ENCODE results near the gene ETS1.

DNA sequence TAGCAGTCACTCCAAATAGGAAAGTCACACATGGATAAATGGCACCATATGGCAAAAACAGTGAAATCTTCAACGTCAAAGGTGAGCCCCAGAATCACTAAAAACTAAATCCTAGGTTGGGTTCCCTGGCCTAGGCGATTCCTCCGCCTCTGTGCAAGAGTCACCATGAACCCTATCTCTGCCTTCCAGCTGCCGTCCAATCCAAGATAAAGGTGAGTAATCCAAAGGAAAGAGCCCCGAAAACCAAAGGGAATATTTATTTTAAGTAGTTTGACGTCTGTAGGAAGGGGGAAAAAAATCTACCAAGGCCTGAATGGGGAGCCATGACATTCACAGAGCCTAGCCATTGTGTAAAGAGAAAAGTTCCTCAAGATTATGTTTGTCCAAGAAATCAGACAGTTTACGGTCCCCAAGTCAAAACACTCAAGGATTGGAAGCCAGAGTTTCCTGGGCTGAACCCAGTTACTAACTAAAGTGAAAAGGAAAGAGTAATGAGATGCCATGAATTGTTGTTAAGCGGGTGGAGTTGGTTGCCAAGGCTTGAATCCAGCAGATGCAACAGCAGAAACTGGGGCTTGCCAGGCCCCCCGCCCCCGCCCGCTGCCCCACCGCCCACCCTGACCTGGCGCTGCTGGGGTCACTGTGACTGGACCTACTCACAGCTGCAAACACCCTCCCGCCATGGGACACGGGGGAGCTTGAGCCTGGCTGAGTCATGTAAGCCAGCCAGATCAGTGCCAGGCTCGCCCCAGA is 39.7 kb upstream of the ETS1 start:
- TF ChIP-seq, protein P1, sequence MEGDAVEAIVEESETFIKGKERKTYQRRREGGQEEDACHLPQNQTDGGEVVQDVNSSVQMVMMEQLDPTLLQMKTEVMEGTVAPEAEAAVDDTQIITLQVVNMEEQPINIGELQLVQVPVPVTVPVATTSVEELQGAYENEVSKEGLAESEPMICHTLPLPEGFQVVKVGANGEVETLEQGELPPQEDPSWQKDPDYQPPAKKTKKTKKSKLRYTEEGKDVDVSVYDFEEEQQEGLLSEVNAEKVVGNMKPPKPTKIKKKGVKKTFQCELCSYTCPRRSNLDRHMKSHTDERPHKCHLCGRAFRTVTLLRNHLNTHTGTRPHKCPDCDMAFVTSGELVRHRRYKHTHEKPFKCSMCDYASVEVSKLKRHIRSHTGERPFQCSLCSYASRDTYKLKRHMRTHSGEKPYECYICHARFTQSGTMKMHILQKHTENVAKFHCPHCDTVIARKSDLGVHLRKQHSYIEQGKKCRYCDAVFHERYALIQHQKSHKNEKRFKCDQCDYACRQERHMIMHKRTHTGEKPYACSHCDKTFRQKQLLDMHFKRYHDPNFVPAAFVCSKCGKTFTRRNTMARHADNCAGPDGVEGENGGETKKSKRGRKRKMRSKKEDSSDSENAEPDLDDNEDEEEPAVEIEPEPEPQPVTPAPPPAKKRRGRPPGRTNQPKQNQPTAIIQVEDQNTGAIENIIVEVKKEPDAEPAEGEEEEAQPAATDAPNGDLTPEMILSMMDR (IDR thresholded peaks at IDR 0.05): no peak
- TF ChIP-seq POLR2A (IDR thresholded peaks at IDR 0.05): no peak

All from prostate gland (tissue), 2 donors.